K562 (cell line): ENCODE measurements around the gene CD1D. TPM values are rescaled to one million over a fixed set of nuclear protein-coding genes. Genes with fewer than 3 reads are reported as not detected.

Source experiments
- ATAC-seq: fragments of 200-7000 bp; cut with Tn5 transposase; 3 replicates; pipeline ENCODE4 v1.9.1; 2020; ENCODE audit warnings: moderate library complexity
- BruUV-seq: library from RNA; stranded (reverse); fragments of 400-500 nt; replicated peaks from 2 replicates; lab custom pipeline; 2021; lab: Mats Ljungman, UMichigan
- CTCF ChIA-PET: fragments of 300-600 bp; formaldehyde crosslinking; extraction: SDS; loops from one replicate; lab custom pipeline; 2021; ENCODE audit warnings: low intra/inter-chr PET ratio; lab: Yijun Ruan, JAX
- POLR2A ChIA-PET: fragments of 300-600, 350-650 bp; sonication (Branson Sonifier 250); formaldehyde crosslinking; extraction: SDS; loops from one replicate; lab custom pipeline; 2021; ENCODE audit warnings: antibody characterized with exemption, inconsistent platforms; lab: Yijun Ruan, JAX
- DNase-seq, 4 experiments: peaks; one replicate each; pipeline versions ENCODE4 v3.0.0 to v3.0.0-alpha.2; 2011 to 2018; ENCODE audit warnings: low spot score in 3 of 4, mixed read lengths in 3 of 4; ENCODE audit errors: extremely low read depth in 1 of 4
- FAIRE-seq: peaks from 2 replicates; lab custom pipeline; 2011; peaks lifted over from hg19 to GRCh38; lab: Jason Lieb, UNC
- H2AFZ ChIP-seq: 2 replicates; pipeline ENCODE4 v1.6.0; 2011; ENCODE audit warnings: low read depth, low read length, control low read depth, inconsistent platforms
- H3K27ac ChIP-seq: fragments of 200-600 bp; 3 replicates; pipeline ENCODE4 v1.8.0; 2011; ENCODE audit warnings: low read depth, mild to moderate bottlenecking, control low read depth, inconsistent platforms, low read length, moderate library complexity, mixed read lengths; ENCODE audit errors: extremely low read depth
- H3K27me3 ChIP-seq, 2 experiments: fragments of 300-600 bp in 1 of 2; 2 replicates in 1 of 2; 3 replicates in 1 of 2; pipeline versions ENCODE4 v1.6.0 to v1.8.0; 2011; ENCODE audit warnings: inconsistent platforms in 2 of 2, low read length in 2 of 2, mild to moderate bottlenecking in 1 of 2, mixed read lengths in 1 of 2, moderate library complexity in 1 of 2; ENCODE audit not compliant: control insufficient read depth in 2 of 2, insufficient read depth in 2 of 2
- H3K36me3 ChIP-seq: fragments of 300-600 bp; 3 replicates; pipeline ENCODE4 v1.8.0; 2011; ENCODE audit warnings: mild to moderate bottlenecking, low read length, inconsistent platforms; ENCODE audit not compliant: control insufficient read depth, insufficient read depth
- H3K4me1 ChIP-seq, 2 experiments: fragments of 200-600 bp in 1 of 2; replicated peaks in 1 of 2; 2 replicates in 1 of 2; 3 replicates in 1 of 2; pipeline versions ENCODE4 v1.5.1 to v1.8.0; 2011; ENCODE audit warnings: inconsistent platforms in 2 of 2, low read length in 2 of 2, mild to moderate bottlenecking in 1 of 2, mixed read lengths in 1 of 2, moderate library complexity in 1 of 2; ENCODE audit not compliant: control insufficient read depth in 2 of 2, insufficient read depth in 2 of 2
- H3K4me2 ChIP-seq: 2 replicates; pipeline ENCODE4 v1.6.1; 2011; ENCODE audit warnings: low read length, control low read depth, inconsistent platforms, mixed read lengths; ENCODE audit not compliant: insufficient read depth
- H3K4me3 ChIP-seq: fragments of 200-600 bp; sonication (generic), shearing (Covaris generic); 2 replicates; pipeline ENCODE4 v1.5.1; 2016; ENCODE audit warnings: control low read depth, inconsistent platforms
- H3K79me2 ChIP-seq: fragments of 200-600 bp; 3 replicates; pipeline ENCODE4 v1.8.0; 2011; ENCODE audit warnings: low read length, inconsistent platforms; ENCODE audit not compliant: control insufficient read depth, insufficient read depth
- H3K9ac ChIP-seq, 2 experiments: 2 replicates each; pipeline versions ENCODE4 v1.6.0 to v1.6.1; 2011; ENCODE audit warnings: low read depth in 2 of 2, low read length in 2 of 2, control low read depth in 1 of 2, inconsistent platforms in 1 of 2, mild to moderate bottlenecking in 1 of 2, mixed read lengths in 1 of 2; ENCODE audit not compliant: insufficient read depth in 1 of 2
- H3K9me1 ChIP-seq: one replicate; pipeline ENCODE4 v1.6.0; 2011; ENCODE audit warnings: inconsistent platforms, mild to moderate bottlenecking, low read length, moderate library complexity; ENCODE audit not compliant: control insufficient read depth, insufficient read depth
- H3K9me3 ChIP-seq: replicated peaks from 2 replicates; pipeline ENCODE4 v1.5.1; 2011; ENCODE audit warnings: low read depth, low read length, inconsistent platforms; ENCODE audit not compliant: control insufficient read depth, insufficient read depth
- H4K20me1 ChIP-seq: replicated peaks from 2 replicates; pipeline ENCODE4 v1.6.1; 2011; ENCODE audit warnings: low read length, inconsistent platforms, mixed read lengths; ENCODE audit not compliant: control insufficient read depth, insufficient read depth
- ARID2 ChIP-seq: fragments of 450-650 bp; IDR thresholded peaks from 2 replicates; pipeline ENCODE4 v1.6.1; 2017; ENCODE audit warnings: antibody characterized with exemption, mild to moderate bottlenecking
- BRF1 ChIP-seq: IDR thresholded peaks from 3 replicates; pipeline ENCODE4 v1.6.1; 2011; ENCODE audit warnings: borderline replicate concordance, mild to moderate bottlenecking; ENCODE audit not compliant: insufficient read length; ENCODE audit errors: extremely low read depth
- FUS ChIP-seq: fragments of 200-400 bp; formaldehyde crosslinking; optimal IDR thresholded peaks from 2 replicates; pipeline ENCODE3; 2017; ENCODE audit warnings: low read depth, low read length
- HIVEP1 ChIP-seq: fragments of 250-450 bp; sonication (Bioruptor Pico); IDR thresholded peaks from 2 replicates; pipeline ENCODE4 v1.4.0; 2020; ENCODE audit warnings: mild to moderate bottlenecking
- SMARCE1 ChIP-seq: fragments of 450-650 bp; IDR thresholded peaks from 2 replicates; pipeline ENCODE4 v1.7.1; 2016; ENCODE audit warnings: mild to moderate bottlenecking
- SRSF1 ChIP-seq: fragments of 200-400 bp; formaldehyde crosslinking; IDR thresholded peaks from 2 replicates; pipeline ENCODE4 v1.6.1; 2017; ENCODE audit warnings: mild to moderate bottlenecking, low read depth, low read length, moderate library complexity
- WHSC1 ChIP-seq: IDR thresholded peaks from one replicate; pipeline ENCODE4 v1.6.1; 2012; ENCODE audit warnings: low read length, control low read depth, inconsistent platforms
- ZC3H11A ChIP-seq: IDR thresholded peaks from 2 replicates; pipeline ENCODE4 v1.6.1; 2012; ENCODE audit warnings: low read depth, low read length, improper control_type of control experiment
- ZNF239 ChIP-seq: fragments of 250-450 bp; sonication (Bioruptor Pico); IDR thresholded peaks from 2 replicates; pipeline ENCODE4 v1.4.0; 2020; ENCODE audit warnings: mild to moderate bottlenecking
- ZNF253 ChIP-seq: fragments of 250-450 bp; sonication (Bioruptor Pico); conservative IDR thresholded peaks from 2 replicates; pipeline ENCODE4 v1.6.1; 2021; ENCODE audit warnings: mild to moderate bottlenecking
- ZNF707 ChIP-seq: fragments of 250-450 bp; sonication (Bioruptor Pico); conservative IDR thresholded peaks from 2 replicates; pipeline ENCODE4 v1.8.0; 2022; ENCODE audit warnings: inconsistent platforms, mild to moderate bottlenecking, moderate library complexity
- WGBS: fragments of 100-300 bp; shearing (Covaris generic); methylation state at CpG from one replicate; pipeline ENCODE4 v1.1.6; 2016; ENCODE audit warnings: low coverage, mixed read lengths; ENCODE audit not compliant: insufficient coverage; ENCODE audit errors: missing lambda C conversion rate; 5-methylcytosine and 5-hydroxymethylcytosine counted together
- in situ Hi-C: fragments of 300-500 bp; cut with MboI; formaldehyde crosslinking; loops from 4 replicates; pipeline ENCODE4 v1.15.0; 2018; ENCODE audit warnings: inconsistent platforms, mixed read lengths
- intact Hi-C: fragments of 100-400 bp; cut with micrococcal nuclease; formaldehyde crosslinking; loops from 2 replicates; pipeline ENCODE4 v1.14.2; 2022
- polyA plus RNA-seq, 8 experiments: library from polyadenylated mRNA; depleted of rRNA in 4 of 8; stranded (reverse) in 5 of 8; unstranded in 3 of 8; fragments of >200 nt; fragmentation: Nextera tagmentation in 2 of 8; fragmentation: Illumina TruSeq in 1 of 8; extraction: Ambion mirVana in 2 of 8; extraction: Trizol in 1 of 8; gene quantifications; 2 replicates each; pipeline versions ENCODE4 v1.2.1 to v1.2.3, GENCODE V29; 2011 to 2014; ENCODE audit warnings: inconsistent platforms in 1 of 8, missing spikeins in 1 of 8
- total RNA-seq, 7 experiments: library from RNA; depleted of rRNA in 6 of 7; stranded (reverse); fragments of >200 nt in 6 of 7; fragmentation: Illumina TruSeq in 2 of 7; extraction: Trizol in 2 of 7; gene quantifications; 2 replicates each; pipeline versions ENCODE4 v1.2.1 to v1.2.3, GENCODE V29; 2011 to 2021; ENCODE audit warnings: low replicate concordance in 1 of 7
- TF ChIP-seq, protein P1 (sequence below): sonication (generic); formaldehyde crosslinking; IDR thresholded peaks from 2 replicates; pipeline ENCODE4 v1.8.1; 2022; ENCODE audit warnings: missing genetic modification reagents
- TF ChIP-seq, protein P2 (sequence below): fragments of 250-450 bp; sonication (Bioruptor Pico); IDR thresholded peaks from 2 replicates; pipeline ENCODE4 v1.8.0; 2022; ENCODE audit warnings: moderate library complexity, mild to moderate bottlenecking, inconsistent platforms
- TF ChIP-seq, protein P3 (sequence below): sonication (generic); formaldehyde crosslinking; IDR thresholded peaks from 2 replicates; pipeline ENCODE4 v1.5.0; 2020; ENCODE audit warnings: missing genetic modification reagents
- TF ChIP-seq, protein P4 (sequence below): sonication (generic); formaldehyde crosslinking; IDR thresholded peaks from 2 replicates; pipeline ENCODE4 v1.8.0; 2022; ENCODE audit warnings: missing genetic modification reagents, mild to moderate bottlenecking, borderline replicate concordance

CD1D gene
- total and polyA plus RNA-seq, 9 of the 15 experiments (the other 6 are each of a cell fraction or from before 2014, with no cell fraction given) = 0.03 TPM; not detected in 8

DNA sequence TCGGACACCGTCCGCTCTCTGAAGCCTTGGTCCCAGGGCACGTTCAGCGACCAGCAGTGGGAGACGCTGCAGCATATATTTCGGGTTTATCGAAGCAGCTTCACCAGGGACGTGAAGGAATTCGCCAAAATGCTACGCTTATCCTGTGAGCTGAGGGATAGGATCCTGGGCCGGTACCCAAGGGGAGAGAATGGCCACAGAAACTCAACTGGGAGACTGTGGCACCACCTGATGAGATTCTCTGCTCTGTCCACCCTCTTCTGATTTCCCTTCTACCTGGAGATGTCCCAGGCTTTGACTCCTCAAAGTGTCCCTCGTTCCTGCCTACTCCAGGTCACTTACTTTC lies 855 bp downstream of the CD1D start:
- under 1% methylated on average over 13 of the region's 13 CpGs for WGBS
- in situ Hi-C loops = no loop called here
- ChIA-PET CTCF (no interaction called here), POLR2A (interaction anchor here (0.6 kb wide), 2 partner anchors 12 to 21 kb away, joined by 3 read pairs; no protein-coding TSS in a partner anchor)
- Histone ChIP-seq H3K4me2 (no peak overlapping the region), H3K79me2 (no peaks in the 10 kb centered on the region), H4K20me1 (no peaks in the 10 kb centered on the region), H3K9me1 (no peaks in the 10 kb centered on the region), H3K36me3 (no peaks in the 10 kb centered on the region), H3K27me3 (peaks cover 20 to 31% of the 10 kb centered on the region in 2 experiments; a peak in 4 of 5 replicates), H3K27ac (no peak overlapping the region), H2AFZ (no peak overlapping the region), H3K4me3 (no peak overlapping the region), H3K9me3 (no peaks in the 10 kb centered on the region), H3K4me1 (peaks cover 3 to 13% of the 10 kb centered on the region in 2 experiments; a peak in 4 of 5 replicates), H3K9ac (no peak overlapping the region)
- DNase-seq = no peak
- intact Hi-C loops = no loop called here
- no TSS peak for BruUV-seq
- no peak for FAIRE-seq
- no peak for ATAC-seq
- TF ChIP-seq WHSC1 (no peak), BRF1 (no peak), ARID2 (no peak), HIVEP1 (CRISPR knock-in tag) (no peak), SRSF1 (no peak), ZC3H11A (no peak), ZNF253 (CRISPR knock-in tag) (no peak), SMARCE1 (no peak), FUS (no peak), ZNF707 (CRISPR knock-in tag) (no peak), ZNF239 (CRISPR knock-in tag) (no peak)
- TF ChIP-seq, protein P1, sequence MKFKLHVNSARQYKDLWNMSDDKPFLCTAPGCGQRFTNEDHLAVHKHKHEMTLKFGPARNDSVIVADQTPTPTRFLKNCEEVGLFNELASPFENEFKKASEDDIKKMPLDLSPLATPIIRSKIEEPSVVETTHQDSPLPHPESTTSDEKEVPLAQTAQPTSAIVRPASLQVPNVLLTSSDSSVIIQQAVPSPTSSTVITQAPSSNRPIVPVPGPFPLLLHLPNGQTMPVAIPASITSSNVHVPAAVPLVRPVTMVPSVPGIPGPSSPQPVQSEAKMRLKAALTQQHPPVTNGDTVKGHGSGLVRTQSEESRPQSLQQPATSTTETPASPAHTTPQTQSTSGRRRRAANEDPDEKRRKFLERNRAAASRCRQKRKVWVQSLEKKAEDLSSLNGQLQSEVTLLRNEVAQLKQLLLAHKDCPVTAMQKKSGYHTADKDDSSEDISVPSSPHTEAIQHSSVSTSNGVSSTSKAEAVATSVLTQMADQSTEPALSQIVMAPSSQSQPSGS (CRISPR knock-in tag) = no peak
- TF ChIP-seq, protein P2, sequence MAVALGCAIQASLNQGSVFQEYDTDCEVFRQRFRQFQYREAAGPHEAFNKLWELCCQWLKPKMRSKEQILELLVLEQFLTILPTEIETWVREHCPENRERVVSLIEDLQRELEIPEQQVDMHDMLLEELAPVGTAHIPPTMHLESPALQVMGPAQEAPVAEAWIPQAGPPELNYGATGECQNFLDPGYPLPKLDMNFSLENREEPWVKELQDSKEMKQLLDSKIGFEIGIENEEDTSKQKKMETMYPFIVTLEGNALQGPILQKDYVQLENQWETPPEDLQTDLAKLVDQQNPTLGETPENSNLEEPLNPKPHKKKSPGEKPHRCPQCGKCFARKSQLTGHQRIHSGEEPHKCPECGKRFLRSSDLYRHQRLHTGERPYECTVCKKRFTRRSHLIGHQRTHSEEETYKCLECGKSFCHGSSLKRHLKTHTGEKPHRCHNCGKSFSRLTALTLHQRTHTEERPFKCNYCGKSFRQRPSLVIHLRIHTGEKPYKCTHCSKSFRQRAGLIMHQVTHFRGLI (CRISPR knock-in tag) = no peak
- TF ChIP-seq, protein P3, sequence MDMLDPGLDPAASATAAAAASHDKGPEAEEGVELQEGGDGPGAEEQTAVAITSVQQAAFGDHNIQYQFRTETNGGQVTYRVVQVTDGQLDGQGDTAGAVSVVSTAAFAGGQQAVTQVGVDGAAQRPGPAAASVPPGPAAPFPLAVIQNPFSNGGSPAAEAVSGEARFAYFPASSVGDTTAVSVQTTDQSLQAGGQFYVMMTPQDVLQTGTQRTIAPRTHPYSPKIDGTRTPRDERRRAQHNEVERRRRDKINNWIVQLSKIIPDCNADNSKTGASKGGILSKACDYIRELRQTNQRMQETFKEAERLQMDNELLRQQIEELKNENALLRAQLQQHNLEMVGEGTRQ (CRISPR knock-in tag) = no peak
- TF ChIP-seq, protein P4, sequence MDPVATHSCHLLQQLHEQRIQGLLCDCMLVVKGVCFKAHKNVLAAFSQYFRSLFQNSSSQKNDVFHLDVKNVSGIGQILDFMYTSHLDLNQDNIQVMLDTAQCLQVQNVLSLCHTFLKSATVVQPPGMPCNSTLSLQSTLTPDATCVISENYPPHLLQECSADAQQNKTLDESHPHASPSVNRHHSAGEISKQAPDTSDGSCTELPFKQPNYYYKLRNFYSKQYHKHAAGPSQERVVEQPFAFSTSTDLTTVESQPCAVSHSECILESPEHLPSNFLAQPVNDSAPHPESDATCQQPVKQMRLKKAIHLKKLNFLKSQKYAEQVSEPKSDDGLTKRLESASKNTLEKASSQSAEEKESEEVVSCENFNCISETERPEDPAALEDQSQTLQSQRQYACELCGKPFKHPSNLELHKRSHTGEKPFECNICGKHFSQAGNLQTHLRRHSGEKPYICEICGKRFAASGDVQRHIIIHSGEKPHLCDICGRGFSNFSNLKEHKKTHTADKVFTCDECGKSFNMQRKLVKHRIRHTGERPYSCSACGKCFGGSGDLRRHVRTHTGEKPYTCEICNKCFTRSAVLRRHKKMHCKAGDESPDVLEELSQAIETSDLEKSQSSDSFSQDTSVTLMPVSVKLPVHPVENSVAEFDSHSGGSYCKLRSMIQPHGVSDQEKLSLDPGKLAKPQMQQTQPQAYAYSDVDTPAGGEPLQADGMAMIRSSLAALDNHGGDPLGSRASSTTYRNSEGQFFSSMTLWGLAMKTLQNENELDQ (CRISPR knock-in tag) = no peak
